ENCODE results near the gene ELF3. TPM values are rescaled to one million over a fixed set of nuclear protein-coding genes. Genes with fewer than 3 reads are reported as not detected.

ELF3 gene
- total and polyA plus RNA-seq, 2 of the 13 experiments (the other 11 are each of a cell fraction or from before 2014, with no cell fraction given), result 11.5 to 55.1 TPM

- TF ChIP-seq ZBTB26 (CRISPR knock-in tag; IDR thresholded peaks at IDR 0.05; ENCODE audit: borderline replicate concordance) (no peak), POLR2AphosphoS2 (IDR thresholded peaks at IDR 0.05; ENCODE audit: low read depth, low read length) (no peak), ELK4 (CRISPR knock-in tag; IDR thresholded peaks at IDR 0.05; ENCODE audit: borderline replicate concordance) (no peak), SNAI1 (CRISPR knock-in tag; IDR thresholded peaks at IDR 0.05; ENCODE audit: borderline replicate concordance) (no peak), SOX6 (IDR thresholded peaks at IDR 0.05) (no peak), SOX6 (CRISPR knock-in tag; IDR thresholded peaks at IDR 0.05) (peak; percentile 73), ELF3 (CRISPR knock-in tag; IDR thresholded peaks at IDR 0.05) (peak; percentile 59), GMEB2 (CRISPR knock-in tag; IDR thresholded peaks at IDR 0.05; ENCODE audit: low read depth) (no peak), MAX (IDR thresholded peaks at IDR 0.05) (no peak), KDM2A (CRISPR knock-in tag; IDR thresholded peaks at IDR 0.05; ENCODE audit: borderline replicate concordance, low read depth) (peak; percentile 93), SUZ12 (IDR thresholded peaks at IDR 0.05; ENCODE audit: low read depth, low read length) (no peak), ZBTB37 (CRISPR knock-in tag; IDR thresholded peaks at IDR 0.05) (no peak), U2AF2 (IDR thresholded peaks at IDR 0.05; ENCODE audit: low read depth, low read length) (no peak), KLF16 (CRISPR knock-in tag; IDR thresholded peaks at IDR 0.05) (peak in 1 of 2 experiments; percentile 25; a peak in 1 of 4 replicates), THAP11 (CRISPR knock-in tag; IDR thresholded peaks at IDR 0.05) (0 out of 2 replicates have a peak, but pooled peaks have one; percentile 62), RXRB (CRISPR knock-in tag; IDR thresholded peaks at IDR 0.05; ENCODE audit: borderline replicate concordance) (peak; percentile 44; the same call in 1 of the 2 replicates), ZNF329 (CRISPR knock-in tag; IDR thresholded peaks at IDR 0.05; ENCODE audit: low read depth) (0 out of 2 replicates have a peak, but pooled peaks have one; percentile 50), DNMT1 (CRISPR knock-in tag; IDR thresholded peaks at IDR 0.05) (peak; percentile 36; the same call in 1 of the 2 replicates), RELA (CRISPR knock-in tag; IDR thresholded peaks at IDR 0.05) (no peak), ZNF280D (CRISPR knock-in tag; IDR thresholded peaks at IDR 0.05) (peak; percentile 78)
These were observed 27.6 kb upstream of the ELF3 start, which contains the start of gene RNPEP (continued) for GRCh38 chr1:201982623-201983379.
